Occipital lobe (tissue), 3 donors: ENCODE data around the gene SYP. TPM values are rescaled to one million over a fixed set of nuclear protein-coding genes. Genes with fewer than 3 reads are reported as not detected.

Experiments
- DNase-seq: peaks from one replicate; lab custom pipeline; 2025; lab: John Stamatoyannopoulos, UW
- small RNA-seq: library from RNA; depleted of rRNA; stranded (forward); fragments of <200 nt; gene quantifications from one replicate; pipeline ENCODE3, GENCODE V24; 2014
- total RNA-seq: library from RNA; depleted of rRNA; stranded (reverse); fragments of >200 nt; gene quantifications from one replicate; pipeline ENCODE4 v1.2.3, GENCODE V29; 2014

Gene SYP
- total RNA-seq, 1 donor from 2014 or later, result 158 TPM

- no peak for DNase-seq
Measured at GRCh38 chrX:49139713-49140112, 60.3 kb downstream of the SYP start.

Small RNA genes within 50 kb of the gene (small RNA-seq; reads per million reads assigned to genes)
- gene RN7SL262P, result not detected

Other genes starting within 250 kb of the SYP start
- 18.1 TPM for gene OTUD5, start 242.6 kb downstream of the SYP start, total RNA-seq
- 1.1 TPM for gene KCND1, start 228.3 kb downstream of the SYP start, total RNA-seq
- gene GRIPAP1, start 197.9 kb downstream of the SYP start, total RNA-seq, result 29.9 TPM
- 8.1 TPM for gene TFE3, start 156.8 kb downstream of the SYP start, total RNA-seq
- 2.0 TPM for gene CCDC120, start 141.2 kb downstream of the SYP start, total RNA-seq
- gene PRAF2, start 126.2 kb downstream of the SYP start, total RNA-seq, result 3.0 TPM
- 23.9 TPM for gene WDR45, start 120.3 kb downstream of the SYP start, total RNA-seq
- gene GPKOW, start 76.5 kb downstream of the SYP start, total RNA-seq, result 18.2 TPM
- 3.4 TPM for gene MAGIX, start 37.4 kb downstream of the SYP start, total RNA-seq
- gene PLP2, start 28.3 kb downstream of the SYP start, total RNA-seq, result 0.62 TPM
- gene PRICKLE3, start 13.8 kb downstream of the SYP start, total RNA-seq, result 0.47 TPM
- not detected for gene CACNA1F, start 33.1 kb upstream of the SYP start, total RNA-seq
- gene CCDC22, start 35.3 kb upstream of the SYP start, total RNA-seq, result 5.6 TPM
- gene FOXP3, start 64.5 kb upstream of the SYP start, total RNA-seq, result 0.16 TPM
- gene PPP1R3F, start 69.6 kb upstream of the SYP start, total RNA-seq, result 12.6 TPM
- not detected for gene GAGE10, start 103.5 kb upstream of the SYP start, total RNA-seq
- not detected for gene GAGE12J, start 121.8 kb upstream of the SYP start, total RNA-seq
- gene GAGE13, start 131.4 kb upstream of the SYP start, total RNA-seq, result not detected